ENCODE results near the gene CHD1. TPM values are rescaled to one million over a fixed set of nuclear protein-coding genes. Genes with fewer than 3 reads are reported as not detected.

CHD1 gene
- total RNA-seq, 1 donor, result 32.6 TPM

DNA sequence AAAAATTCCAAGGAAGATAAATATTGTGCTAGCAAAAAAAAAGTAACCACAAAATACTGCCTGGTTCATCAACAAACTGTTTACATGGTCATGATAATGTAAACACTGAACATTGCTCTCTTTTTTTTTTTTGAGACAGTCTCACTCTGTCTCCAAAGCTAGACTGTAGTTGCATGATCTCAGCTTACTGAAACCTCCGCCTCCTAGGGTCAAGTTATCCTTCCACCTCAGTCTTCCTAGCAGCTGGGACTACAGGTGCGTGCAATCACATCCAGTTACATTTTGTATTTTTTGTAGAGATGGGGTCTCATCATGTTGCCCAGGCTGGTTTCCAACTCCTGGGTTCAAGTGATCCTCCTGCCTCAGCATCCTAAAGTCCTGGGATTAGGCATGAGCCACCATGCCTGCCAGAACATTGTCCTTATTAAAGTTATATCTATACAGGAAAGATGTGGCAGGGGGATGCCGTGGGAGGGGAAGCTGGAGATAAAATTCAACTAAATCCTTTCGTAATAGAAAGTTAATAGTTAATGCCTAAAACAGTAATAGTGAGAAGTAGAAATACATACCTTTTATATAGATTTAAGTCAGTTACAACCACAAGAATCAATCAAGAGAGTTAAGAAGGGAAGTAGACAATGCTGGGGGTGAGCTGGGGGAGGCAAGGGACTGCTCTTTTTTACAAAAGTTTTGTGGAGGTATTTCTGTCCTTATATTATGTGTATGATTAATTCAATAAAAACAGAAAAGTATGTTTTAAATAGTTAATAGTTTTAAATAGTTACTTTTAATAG, 103.0 kb downstream of the CHD1 start:
- no peak for DNase-seq (ENCODE audit: low read depth in 2 of 3, low spot score in 2 of 3)

GRCh38 chr5:98816582-98817222, 112.1 kb downstream of the CHD1 start:
- no peak for DNase-seq (ENCODE audit: low read depth in 2 of 3, low spot score in 2 of 3)

DNA sequence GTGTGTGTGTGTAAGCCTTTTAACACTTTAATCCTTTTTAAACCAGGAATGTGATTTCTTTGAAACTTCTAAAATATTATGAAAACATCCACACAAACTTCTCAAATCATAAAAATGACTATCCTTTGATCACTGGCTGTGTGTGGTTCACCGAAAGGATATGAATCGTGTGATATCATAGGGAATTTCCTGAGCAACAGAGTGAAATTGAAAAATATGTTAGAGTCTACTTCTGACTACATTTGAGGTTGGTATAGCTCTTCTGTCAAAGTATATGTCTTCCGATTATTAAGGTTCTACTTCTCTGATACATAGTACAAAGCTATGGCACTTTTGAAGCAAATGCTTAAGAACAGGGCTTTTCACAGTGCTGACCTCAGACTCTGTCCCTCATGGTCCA, 115.1 kb downstream of the CHD1 start:
- no peak for DNase-seq (ENCODE audit: low read depth in 2 of 3, low spot score in 2 of 3)

DNA sequence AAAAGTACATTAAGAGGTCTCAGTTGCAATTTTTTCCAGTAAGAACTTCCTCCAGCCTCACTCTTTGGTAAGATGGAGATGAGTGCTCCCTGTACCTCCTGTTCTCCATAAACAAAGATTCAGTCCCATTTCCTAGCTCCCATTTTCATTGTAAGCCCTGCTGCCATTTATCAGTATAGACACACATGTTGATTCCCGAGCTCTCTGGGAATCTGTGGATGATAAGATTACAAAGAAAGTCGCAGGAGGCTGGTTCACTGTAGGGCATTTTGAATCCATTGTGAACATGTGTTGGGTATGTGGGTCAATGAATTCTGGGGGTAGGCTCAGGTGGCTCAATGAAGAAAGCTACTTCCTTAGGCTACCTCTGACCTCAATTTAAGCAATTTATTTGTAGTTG, 118.6 kb downstream of the CHD1 start:
- no peak for DNase-seq (ENCODE audit: low read depth in 2 of 3, low spot score in 2 of 3)

GRCh38 chr5:98807806-98808205, 121.0 kb downstream of the CHD1 start:
- DNase-seq (ENCODE audit: low read depth in 2 of 3, low spot score in 2 of 3), result no peak

GRCh38 chr5:98805070-98805469, 123.7 kb downstream of the CHD1 start:
- no peak for DNase-seq (ENCODE audit: low read depth in 2 of 3, low spot score in 2 of 3)

- DNase-seq (ENCODE audit: low read depth in 2 of 3, low spot score in 2 of 3), result no peak
Measured at GRCh38 chr5:98804066-98804465, 124.7 kb downstream of the CHD1 start.

Small RNAs within 50 kb of the gene (small RNA-seq; reads per million reads assigned to genes)
- gene RF00019 (not detected), gene RNU6-402P (not detected)

Other genes starting within 250 kb of the CHD1 start
- under 0.01 TPM for gene RGMB, start 155.3 kb downstream of the CHD1 start, total RNA-seq

All from hematopoietic multipotent progenitor cell (in vitro differentiated cells).